ENCODE data around the gene DOCK9.

Gene DOCK9

DNA sequence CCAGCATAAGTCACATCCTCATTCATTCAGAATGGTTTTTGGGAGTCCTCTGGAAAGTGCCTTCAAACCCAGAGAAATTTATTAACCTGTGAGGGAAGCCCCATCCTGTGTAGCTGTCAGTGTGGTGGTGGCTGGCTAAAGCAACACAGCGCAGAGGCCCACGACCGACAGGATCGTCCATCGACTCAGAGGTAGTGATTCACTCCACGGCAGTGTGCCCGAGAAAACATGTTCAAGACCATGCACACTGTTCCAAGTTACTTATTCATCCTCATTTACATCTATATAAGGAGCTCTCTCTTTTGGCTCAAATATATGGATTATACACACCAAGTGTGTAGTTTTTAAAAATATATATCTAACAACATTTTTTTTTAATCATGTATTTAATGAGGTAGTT, 129.1 kb downstream of the DOCK9 start:
- no peak for DNase-seq (ENCODE audit: low read depth)

DNA sequence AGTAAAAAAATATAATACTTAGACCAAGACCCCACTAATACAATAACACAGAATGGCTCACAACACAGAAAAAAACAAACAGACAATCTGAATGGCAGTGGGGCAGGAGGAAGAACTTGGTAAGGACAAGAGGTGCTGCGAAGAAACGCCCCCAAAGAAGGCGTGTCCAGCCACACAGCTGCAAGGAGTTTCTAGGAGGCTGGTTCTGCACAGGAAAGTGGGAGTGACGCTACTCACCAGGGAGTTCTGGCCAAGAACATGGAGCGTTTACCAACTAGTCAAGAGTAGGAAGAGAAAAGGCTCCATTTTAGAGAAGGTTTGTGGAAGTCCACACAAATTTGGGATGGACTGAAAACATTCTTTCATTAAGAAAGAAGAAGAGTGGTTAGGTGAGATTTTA, 130.1 kb downstream of the DOCK9 start:
- DNase-seq (ENCODE audit: low read depth), result no peak

DNA sequence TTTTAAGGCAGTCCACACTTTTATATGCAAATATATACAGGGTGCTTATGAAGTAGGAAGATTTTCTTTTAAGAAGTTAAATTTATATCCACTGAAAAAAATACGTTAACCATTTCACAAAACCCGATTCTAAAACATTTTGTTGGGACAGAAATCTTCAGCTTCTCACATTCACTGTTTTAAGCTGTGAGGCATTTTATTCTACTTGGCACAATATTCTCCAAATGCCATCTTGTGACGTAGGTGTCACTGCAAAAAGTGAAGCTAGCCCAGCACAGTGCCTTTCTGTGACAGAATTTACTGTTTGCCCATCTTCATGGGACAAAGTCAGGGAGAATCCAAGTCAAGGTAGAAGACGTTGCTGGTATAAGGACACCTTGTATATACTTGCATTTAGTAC, 130.9 kb downstream of the DOCK9 start:
- DNase-seq (ENCODE audit: low read depth), result no peak

DNA sequence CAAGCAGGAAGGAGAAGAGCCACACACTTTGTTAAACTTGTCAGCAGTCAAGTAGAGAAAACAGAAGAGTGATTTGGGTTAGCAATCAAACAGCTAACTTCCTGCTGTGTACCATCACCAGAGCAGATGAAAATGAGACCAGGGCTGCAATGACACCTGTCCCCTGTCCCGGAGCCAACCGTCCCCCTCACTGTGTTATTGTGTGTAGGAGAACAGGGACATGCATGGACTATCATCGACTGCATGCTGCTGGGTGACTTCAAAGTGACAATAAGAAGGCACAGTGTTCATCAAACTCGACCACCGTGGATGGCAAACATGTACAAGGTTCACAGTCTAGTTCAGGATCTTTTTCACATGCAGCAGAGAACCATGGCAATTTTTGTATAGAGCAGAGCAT, 131.3 kb downstream of the DOCK9 start:
- DNase-seq (ENCODE audit: low read depth), result no peak

DNA sequence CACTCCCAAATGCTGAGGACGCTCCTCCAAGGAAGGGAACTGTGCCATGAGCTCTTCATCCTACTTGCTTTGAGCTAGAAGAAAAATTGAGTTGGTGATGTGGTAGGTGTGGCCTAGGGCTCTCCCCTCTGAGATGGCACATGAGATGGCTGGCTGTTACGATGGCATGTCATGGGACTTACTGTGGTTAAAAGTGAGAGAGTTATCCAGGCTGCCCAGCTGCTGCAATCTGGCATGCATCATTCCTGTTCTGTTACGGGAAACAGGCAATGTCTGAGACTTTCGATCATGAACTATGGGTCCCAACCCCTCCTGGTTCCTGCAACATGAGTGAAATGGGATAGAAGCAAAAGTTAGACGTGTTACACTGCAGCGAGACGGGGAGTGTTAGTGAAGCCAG, 132.1 kb downstream of the DOCK9 start:
- no peak for DNase-seq (ENCODE audit: low read depth)

DNA sequence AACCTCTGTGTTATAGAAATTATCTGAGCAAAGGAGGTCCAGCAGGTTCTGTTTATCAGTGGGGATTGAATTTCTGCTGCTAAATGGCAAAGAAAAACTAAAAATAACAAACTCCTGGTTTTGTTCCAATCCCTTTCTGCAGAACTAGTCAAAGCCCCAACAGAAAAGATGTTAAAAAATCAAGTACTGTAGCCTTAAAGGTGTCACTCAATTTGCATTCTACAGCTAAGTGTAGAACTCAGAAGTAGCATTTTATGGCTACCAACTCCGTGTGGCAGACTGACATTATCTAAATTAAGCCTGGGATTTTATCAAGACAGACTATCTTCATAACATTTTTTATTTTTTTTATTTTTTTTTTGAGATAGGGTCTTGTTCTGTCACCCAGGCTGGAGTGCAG, 133.8 kb downstream of the DOCK9 start:
- no peak for DNase-seq (ENCODE audit: low read depth)

DNA sequence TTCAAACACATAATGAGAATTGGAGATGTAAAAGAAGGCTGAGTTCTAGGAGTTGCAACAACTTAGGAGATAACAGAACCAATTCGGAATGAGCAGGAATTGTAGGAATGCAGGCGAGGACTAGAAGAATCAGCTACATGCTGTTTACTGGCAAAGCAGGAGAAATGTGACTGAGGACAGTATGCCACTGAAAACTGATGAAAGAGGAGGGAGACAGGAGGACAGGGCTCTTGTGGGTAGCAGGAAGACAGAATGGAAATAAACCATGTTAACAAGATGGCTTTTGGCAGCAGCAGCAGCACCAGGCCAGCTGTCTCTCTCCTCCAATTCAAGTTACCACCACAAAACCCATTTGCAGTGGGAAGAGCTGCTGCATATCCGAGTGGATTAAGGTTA, 134.4 kb downstream of the DOCK9 start:
- no peak for DNase-seq (ENCODE audit: low read depth)

DNA sequence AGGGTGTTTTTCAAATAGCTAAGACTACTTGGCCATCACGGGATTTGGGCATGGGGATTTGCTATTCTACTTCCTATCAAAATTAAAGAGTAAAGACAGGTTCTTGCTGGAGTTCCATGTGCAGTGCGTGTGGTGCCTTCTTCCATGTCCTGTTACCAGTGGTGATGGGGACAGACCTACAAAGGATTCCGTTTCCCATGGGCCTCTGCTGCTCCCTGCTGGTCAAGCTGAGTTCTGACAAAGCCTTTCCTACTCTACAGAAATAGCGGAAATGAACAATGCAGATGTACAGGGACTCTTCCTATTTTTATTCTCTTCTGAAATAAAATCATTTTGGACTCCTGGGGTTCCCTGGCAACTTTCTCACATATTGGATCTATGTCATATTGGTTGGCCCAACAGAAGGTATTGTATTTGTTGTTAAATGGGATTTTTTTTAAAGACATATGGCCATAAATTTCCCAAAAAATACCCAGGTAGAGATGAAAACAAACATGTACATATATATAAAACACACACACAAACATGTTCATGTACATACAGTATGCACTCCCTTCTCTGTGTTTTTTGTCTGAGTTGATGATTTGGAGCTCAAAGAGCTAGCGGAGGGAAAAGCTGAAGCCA, 134.9 kb downstream of the DOCK9 start:
- no peak for DNase-seq (ENCODE audit: low read depth)

DNA sequence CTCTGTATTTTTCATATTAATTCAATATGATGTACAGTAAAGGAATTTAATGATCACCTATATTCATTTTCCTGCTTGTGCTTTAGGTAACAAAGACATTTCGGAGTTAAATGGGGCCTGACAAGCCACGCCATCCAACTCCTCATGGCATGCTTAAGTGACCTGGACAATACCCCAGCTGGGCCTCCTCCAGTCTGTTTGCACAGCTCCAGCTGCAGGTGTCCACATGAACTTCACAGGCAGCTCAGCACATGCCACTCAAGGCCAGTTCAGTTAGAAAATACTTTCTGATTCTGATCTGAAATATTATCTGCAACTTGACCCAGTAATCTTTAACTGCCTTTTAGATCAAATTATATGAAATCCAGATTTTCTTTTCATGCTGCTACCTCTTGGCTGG, 135.8 kb downstream of the DOCK9 start:
- DNase-seq (ENCODE audit: low read depth), result no peak

DNA sequence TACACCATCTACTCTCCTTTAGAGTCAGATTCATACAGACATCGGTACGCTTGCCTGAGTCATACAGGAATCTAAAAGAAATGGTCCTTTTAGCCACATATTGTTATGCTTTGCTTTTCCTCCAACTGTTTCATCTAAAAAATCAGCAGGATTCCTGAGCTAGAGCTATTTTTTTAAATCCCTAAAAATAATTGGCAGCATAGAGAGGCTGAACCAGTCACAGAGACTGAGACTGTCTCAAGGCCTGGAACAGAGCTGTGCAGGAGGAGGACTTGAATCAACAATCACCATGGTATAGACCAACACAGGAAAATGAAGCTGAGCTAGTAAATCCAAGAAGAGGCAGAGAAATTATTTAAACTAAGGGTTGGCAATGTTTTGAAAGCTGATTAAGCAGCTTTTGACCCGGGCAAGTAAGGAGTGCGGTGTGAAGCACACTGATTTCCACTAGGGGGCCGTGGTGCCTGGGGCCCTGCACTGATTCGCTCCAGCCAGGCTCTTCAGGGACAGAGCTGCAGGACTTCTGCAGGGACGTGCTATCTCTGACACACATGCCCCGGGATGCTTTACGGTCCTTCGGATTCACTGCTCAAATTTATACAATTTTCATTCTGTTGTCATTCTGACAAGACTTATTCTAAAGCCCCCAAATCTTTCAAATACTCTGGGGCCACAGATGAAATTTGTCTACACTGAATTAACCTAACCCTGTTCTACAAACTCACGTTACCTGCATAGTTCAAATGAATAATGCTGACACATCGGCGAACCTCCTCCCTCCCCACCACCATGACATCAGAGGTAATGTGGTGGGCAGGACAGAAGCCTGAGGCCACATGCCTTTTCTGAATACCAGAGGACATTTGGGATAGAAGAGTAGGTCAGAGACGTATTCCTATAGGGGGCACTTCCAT, 137.8 kb downstream of the DOCK9 start:
- DNase-seq (ENCODE audit: low read depth), result no peak

DNA sequence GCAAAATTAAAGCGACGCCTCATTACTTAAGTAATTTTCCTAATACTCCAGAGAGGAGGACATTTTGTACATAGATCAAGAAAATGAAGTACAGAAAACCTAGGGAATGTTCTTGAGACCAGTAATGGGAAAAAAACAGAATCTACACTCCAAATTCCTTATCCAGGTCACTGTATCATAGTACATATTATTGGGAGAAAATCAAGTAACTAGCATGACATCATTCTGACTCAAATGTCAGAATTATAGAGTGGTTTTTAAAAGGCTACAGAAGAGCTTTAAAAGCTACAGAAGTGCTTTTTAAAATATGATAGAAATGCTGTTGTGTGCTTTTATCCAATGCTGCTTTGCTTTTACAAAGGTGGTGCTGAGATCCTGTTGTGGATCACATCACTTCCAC, 139.1 kb downstream of the DOCK9 start:
- DNase-seq (ENCODE audit: low read depth), result no peak

DNA sequence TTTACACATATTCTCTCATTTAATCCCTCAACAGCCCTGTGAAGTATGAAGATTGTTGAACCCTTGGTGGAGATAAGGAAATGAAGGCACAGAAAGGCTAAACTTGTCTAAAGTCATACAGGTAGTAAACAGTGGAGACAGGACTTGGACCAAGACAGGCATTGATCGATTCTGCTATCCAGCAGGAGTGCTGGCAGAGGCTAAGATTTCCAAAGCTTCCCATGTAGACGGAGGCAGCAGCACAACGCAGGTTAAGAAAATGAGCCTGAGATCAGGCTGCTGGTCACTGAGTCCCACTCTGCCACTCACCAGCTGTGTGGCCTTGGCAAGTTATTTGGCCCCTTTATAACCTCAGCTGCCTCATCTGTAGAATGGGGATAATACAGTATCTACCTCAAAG, 140.0 kb downstream of the DOCK9 start:
- DNase-seq (ENCODE audit: low read depth), result no peak

DNA sequence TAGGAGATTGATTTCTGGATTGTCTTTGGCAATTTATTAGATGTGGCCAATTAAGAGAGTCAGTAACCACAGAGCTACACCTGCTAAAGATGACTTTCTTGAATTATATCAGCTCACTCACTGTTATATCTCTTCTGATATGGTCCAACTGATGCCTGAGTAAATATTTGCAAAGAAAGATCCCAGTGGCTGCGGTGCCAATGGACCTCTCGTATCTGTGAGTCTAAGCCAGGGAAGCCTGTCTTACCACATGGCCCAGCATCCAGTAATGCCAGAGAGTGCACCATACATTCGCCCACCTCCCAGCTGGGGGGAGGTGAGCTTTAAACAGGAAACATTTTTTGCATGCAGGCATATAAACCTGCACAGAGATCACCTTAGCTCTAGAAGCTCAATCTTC, 142.7 kb downstream of the DOCK9 start:
- no peak for DNase-seq (ENCODE audit: low read depth)

DNA sequence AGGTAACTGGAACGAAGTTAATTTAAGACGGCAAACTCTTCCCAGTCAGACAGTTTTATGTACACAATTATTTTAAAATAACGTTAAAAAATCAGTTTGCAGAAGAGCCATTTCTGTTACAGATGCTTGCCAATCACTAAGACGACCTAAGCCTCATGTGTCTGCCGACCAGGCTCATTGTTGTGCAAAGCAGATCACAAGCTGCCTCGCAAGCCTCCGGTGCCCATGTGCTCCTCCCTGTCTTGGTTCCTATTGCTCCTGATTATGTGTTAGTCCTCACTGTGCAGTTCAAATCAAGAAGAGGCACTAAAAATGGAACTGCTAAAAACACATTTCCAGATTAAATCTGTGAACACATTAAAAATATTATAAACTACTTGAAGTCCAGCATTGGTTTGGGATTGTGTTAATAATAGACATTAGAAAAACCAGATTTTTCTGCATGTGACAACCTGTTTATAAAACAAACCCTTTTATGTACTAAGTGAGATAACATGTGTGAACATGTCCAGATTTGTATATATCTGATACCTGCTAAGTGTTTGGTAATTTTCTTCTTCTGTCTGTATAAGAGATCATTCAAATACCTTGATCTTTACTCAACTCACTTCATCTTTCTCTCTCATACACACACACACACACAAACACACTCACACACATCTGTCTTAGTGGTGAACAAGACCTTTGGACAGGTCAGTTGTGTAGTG, 143.5 kb downstream of the DOCK9 start:
- DNase-seq (ENCODE audit: low read depth), result no peak

DNA sequence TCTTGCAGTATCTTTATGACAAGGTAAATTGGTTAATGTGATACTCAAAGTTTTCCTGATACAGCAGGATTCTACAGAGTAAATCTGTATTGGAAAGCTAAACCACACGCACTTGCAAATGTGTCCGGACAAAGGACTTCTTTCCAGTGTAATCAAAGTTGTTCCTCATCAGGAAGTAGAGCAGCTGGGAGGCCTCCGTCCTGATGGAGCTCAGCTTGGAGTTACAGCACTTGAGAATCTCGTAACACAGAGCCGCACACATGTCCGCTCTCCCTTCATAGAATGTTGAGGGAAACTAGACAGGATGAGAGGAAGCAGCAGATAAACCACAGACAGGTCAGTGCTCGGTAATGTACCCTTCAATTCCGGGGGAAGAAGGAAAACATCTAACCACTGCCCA, 146.6 kb downstream of the DOCK9 start:
- DNase-seq (ENCODE audit: low read depth), result no peak

DNA sequence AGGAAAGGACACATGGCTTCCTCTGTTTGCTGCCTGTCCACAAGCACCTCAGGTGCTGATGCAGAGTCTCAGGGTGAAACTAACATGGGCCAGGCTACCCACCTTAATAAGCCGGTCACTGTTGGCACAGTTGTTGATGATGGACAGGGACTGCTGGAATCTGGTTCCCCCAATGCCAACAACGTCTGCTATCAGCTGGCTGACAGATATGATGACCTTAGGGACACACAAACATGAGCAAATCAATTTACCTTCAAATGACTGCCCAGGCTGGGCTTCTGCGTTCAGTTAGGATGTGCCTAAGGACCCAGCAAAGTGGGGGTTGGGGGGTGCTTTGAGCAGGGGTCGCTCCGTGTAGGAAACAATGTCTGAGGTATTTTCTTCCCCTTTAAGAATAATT, 148.3 kb downstream of the DOCK9 start:
- no peak for DNase-seq (ENCODE audit: low read depth)

DNA sequence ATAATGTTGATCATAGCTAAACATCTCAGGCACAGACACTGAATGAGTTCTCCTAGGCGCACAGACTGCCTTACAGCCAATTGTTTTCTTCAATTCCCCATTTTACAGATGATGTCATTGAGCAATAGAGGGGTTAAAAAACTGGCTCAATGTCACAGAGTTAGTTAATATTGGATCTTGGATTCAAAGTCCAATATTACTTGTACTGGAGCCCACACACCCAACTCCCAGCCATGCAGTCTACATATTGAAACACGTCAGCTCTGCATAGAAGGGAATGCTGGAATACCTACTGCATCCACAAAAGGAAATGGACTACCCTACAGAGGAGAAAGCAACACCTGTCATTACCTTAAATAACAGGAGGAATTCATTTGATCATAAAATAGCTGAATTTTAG, 149.2 kb downstream of the DOCK9 start:
- DNase-seq (ENCODE audit: low read depth), result no peak

DNA sequence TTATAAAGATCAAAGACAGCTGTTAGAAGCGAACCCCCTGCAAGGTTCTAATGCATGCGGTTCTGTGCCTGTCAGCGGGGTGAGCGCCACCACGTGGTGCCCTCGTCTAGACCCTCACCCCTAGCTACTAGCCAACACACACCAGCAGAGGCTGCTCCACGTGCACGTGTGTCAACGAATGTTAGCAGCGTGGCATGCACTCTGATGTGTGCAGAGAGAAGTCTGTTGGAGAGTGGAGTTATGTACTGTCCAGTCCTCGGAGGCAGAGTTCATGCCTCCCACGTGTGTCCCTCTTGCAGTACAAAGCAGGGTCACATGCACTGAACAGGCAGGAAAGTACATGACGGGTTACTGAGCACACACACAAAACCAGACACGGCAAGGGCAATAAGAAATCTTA, 150.4 kb downstream of the DOCK9 start:
- no peak for DNase-seq (ENCODE audit: low read depth)

DNA sequence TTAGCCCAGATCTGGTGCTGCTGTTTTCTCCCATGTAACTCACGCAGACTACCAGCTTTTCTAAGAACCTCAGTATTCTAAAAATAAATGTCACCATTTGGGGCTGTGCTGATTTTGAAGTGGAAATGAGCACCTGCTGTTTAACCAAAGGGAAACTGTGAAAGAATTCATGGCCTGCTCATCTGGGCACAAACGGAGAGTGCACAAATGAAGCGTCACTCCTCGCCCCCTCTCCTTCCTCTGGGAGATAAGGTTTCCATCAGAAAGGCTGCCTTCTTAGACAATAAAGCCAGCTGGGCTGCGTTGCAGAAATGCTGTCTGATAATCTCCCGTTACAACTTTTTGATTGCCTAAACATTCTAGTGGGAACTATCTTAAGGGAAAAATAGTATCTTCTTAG, 151.7 kb downstream of the DOCK9 start:
- DNase-seq (ENCODE audit: low read depth), result no peak

DNA sequence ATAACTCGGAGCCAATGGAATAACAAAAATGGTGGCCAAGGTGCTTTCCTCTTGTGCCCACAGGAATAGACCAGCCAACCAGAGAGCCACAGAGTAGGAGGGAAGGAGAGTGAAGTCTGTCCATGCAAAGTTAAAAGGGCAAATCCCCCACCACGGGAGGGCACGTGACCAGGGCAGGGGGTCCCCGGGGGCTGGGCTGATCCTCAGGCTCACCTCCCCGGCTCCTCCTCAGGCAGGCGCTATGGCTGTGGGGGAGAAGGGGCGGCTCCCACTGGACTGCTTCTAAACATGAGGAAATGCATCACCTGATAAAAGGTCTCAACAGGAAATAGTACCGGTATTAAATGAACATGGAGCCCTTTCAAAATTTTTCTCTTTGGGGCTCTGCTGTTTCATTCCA, 152.2 kb downstream of the DOCK9 start:
- no peak for DNase-seq (ENCODE audit: low read depth)

DNA sequence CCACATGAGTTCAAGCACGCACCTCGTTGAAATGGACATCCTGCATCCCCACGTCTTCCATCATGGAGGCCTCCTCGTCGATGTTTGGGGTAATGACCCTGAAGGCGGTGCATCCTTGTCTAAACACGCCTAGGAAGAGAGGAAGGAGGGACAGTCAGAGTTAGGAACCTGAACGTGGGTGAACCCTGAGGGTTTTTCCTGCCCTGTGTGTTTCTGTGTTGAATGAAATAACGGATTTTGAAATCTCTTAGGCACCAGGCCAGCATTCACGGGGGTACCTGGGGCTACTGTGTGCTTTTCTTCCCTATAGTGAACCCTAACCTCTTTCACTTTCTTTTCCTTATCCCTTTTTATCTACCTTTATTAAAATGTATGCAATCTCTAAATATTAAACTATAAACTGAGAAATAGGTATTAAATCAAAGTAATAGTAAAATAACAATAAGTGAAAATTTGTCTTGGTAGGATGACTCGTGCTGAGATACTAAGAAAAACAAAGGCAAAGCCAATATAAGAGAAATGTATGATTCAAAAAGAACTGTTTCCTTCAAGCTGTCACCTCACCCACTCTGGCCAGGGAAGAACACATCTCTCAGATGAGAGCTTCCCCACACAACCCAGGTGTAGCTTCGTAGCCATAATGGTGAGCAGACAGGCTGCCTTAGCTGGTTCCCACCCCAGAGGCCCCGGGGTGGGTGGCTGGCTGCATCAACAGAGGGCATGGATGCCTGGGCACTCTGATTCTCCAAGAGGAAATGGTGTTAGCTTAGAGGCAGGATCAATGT, 153.3 kb downstream of the DOCK9 start:
- DNase-seq (ENCODE audit: low read depth), result no peak

DNA sequence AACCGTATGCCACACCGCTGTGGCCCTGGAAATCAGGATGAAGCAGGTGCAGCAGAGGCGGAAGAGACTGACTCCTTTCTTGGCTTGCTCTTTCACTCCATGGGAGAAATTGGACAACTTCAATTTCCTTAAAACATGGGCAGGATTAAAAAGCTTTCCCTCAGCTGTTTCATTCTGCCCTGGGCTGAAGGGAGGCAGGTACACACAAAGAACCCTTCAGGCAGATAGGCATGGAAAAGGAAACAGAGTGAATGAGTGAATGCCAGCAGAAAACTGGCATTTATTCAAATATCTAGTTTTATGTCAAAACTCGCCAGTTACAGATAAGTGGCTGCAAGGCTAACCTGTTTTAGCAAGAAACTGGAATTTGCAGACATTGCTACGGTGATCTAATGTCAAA, 154.4 kb downstream of the DOCK9 start:
- no peak for DNase-seq (ENCODE audit: low read depth)

DNA sequence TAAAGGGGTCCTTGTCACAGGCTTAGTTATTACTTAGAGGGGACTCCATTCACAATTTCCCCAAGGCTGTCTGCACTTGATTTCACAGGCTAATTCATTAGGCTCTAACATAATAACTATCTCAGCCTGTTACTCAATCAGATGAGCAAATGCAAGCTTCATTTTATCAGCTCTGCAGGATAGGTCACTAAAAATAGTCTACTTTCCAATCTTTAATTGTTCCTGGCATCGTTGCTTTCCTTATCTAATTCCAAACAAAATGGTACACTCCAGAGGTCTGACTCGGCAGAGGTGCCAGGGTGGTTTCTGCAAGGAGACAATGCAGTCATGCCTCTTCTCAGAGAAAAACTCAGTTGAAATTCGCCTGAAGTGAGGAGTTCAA, 155.6 kb downstream of the DOCK9 start:
- DNase-seq (ENCODE audit: low read depth), result no peak
